Breast epithelium (tissue), 4 donors: ENCODE measurements around the gene SGO1. TPM values are rescaled to one million over a fixed set of nuclear protein-coding genes. Genes with fewer than 3 reads are reported as not detected.
A peak's percentile ranks its signal among the peaks of the same experiment; 100 is the strongest.

Experiments
- DNase-seq, 2 donors: peaks; one replicate each; pipeline ENCODE4 v3.0.0-alpha.2; 2019; ENCODE audit warnings: low spot score in 2 of 2
- H3K27ac ChIP-seq, 2 donors: fragments of 200-600 bp; sonication (generic) in 1 of 2; one replicate each; pipeline ENCODE4 v1.5.1; 2016 to 2019; ENCODE audit warnings: mild to moderate bottlenecking in 1 of 2
- H3K27me3 ChIP-seq, 2 donors: fragments of 200-600 bp; sonication (generic) in 1 of 2; one replicate each; pipeline versions ENCODE4 v1.5.1 to v1.6.0; 2017 to 2019; ENCODE audit warnings: control low read depth in 1 of 2, mild to moderate bottlenecking in 1 of 2
- H3K36me3 ChIP-seq: fragments of 200-600 bp; one replicate; pipeline ENCODE4 v1.5.1; 2019
- H3K4me1 ChIP-seq, 2 donors: fragments of 200-600 bp; sonication (generic); one replicate each; pipeline ENCODE4 v1.5.1; 2016 to 2019; ENCODE audit warnings: control low read depth in 1 of 2
- H3K4me3 ChIP-seq, 3 donors: fragments of 200-600 bp; sonication (generic); 1 replicate in 2 of 3; 2 replicates in 1 of 3; pipeline ENCODE4 v1.5.1; 2016 to 2019; ENCODE audit warnings: mild to moderate bottlenecking in 3 of 3, moderate library complexity in 2 of 3
- H3K9me3 ChIP-seq, 2 donors: fragments of 200-600 bp; sonication (generic) in 1 of 2; one replicate each; pipeline ENCODE4 v1.5.1; 2016 to 2019; ENCODE audit warnings: control low read depth in 1 of 2
- CTCF ChIP-seq, 3 donors: fragments of 450-650 bp; IDR thresholded peaks; one replicate each; pipeline ENCODE4 v1.5.1; 2016 to 2017; ENCODE audit warnings: antibody characterized with exemption in 3 of 3, mild to moderate bottlenecking in 3 of 3, moderate library complexity in 3 of 3
- POLR2A ChIP-seq: fragments of 450-650 bp; IDR thresholded peaks from one replicate; pipeline ENCODE4 v1.6.1; 2016; ENCODE audit warnings: antibody characterized with exemption, mild to moderate bottlenecking, moderate library complexity
- POLR2AphosphoS5 ChIP-seq, 3 donors: sonication (generic); formaldehyde crosslinking; IDR thresholded peaks; one replicate each; pipeline ENCODE4 v1.6.1; 2017; ENCODE audit warnings: antibody characterized with exemption in 3 of 3
- intact Hi-C: fragments of 100-400 bp; cut with DNase I; formaldehyde crosslinking; loops from one replicate; pipeline ENCODE4 v1.15.1; 2023; ENCODE audit warnings: low total_unique reads
- total RNA-seq, 3 donors: library from RNA; depleted of rRNA; stranded (reverse); fragments of >200 nt; gene quantifications; one replicate each; pipeline ENCODE4 v1.1.0, GENCODE V29; 2016

The SGO1 gene
- total RNA-seq, 3 donors from 2014 or later = 0.80 to 1.5 TPM; not detected in 1

- Histone ChIP-seq H3K27ac (no peak overlapping the region), H3K36me3 (no peaks in the 10 kb centered on the region), H3K9me3 (no peaks in the 10 kb centered on the region), H3K4me1 (no peaks in the 10 kb centered on the region), H3K4me3 (no peak overlapping the region), H3K27me3 (no peaks in the 10 kb centered on the region)
- TF ChIP-seq POLR2A = no peak
- no peak for TF ChIP-seq POLR2AphosphoS5 (IDR thresholded peaks at IDR 0.05)
- TF ChIP-seq CTCF (IDR thresholded peaks at IDR 0.05) = no peak
- intact Hi-C loops = no loop called here
- DNase-seq = no peak
These were observed 15.1 kb upstream of the SGO1 start for GRCh38 chr3:20201143-20201542.

GRCh38 chr3:20197775-20198174 lies 11.8 kb upstream of the SGO1 start:
- Histone ChIP-seq H3K36me3 (no peaks in the 10 kb centered on the region), H3K27ac (no peak overlapping the region), H3K27me3 (no peaks in the 10 kb centered on the region), H3K4me1 (no peaks in the 10 kb centered on the region), H3K9me3 (no peaks in the 10 kb centered on the region), H3K4me3 (no peak overlapping the region)
- intact Hi-C loops = no loop called here
- no peak for DNase-seq
- TF ChIP-seq POLR2A (no peak), POLR2AphosphoS5 (IDR thresholded peaks at IDR 0.05) (no peak), CTCF (IDR thresholded peaks at IDR 0.05) (no peak)

- TF ChIP-seq POLR2AphosphoS5 (IDR thresholded peaks at IDR 0.05) (no peak), CTCF (IDR thresholded peaks at IDR 0.05) (no peak), POLR2A (no peak)
- intact Hi-C loops = no loop called here
- Histone ChIP-seq H3K27ac (no peak overlapping the region), H3K9me3 (no peaks in the 10 kb centered on the region), H3K4me3 (no peak overlapping the region), H3K27me3 (no peaks in the 10 kb centered on the region), H3K36me3 (no peaks in the 10 kb centered on the region), H3K4me1 (no peaks in the 10 kb centered on the region)
- no peak for DNase-seq
These were observed 8.9 kb upstream of the SGO1 start for GRCh38 chr3:20194793-20195460.

- DNase-seq = no peak
- TF ChIP-seq POLR2A (no peak), CTCF (IDR thresholded peaks at IDR 0.05) (no peak), POLR2AphosphoS5 (IDR thresholded peaks at IDR 0.05) (no peak)
- Histone ChIP-seq H3K27me3 (no peaks in the 10 kb centered on the region), H3K9me3 (no peaks in the 10 kb centered on the region), H3K27ac (no peak overlapping the region), H3K36me3 (no peaks in the 10 kb centered on the region), H3K4me1 (no peaks in the 10 kb centered on the region), H3K4me3 (no peak overlapping the region)
- intact Hi-C loops = no loop called here
These were observed 5.0 kb upstream of the SGO1 start for GRCh38 chr3:20190991-20191390.

- Histone ChIP-seq H3K27ac (peak overlapping the region; percentile 94 to 97), H3K27me3 (no peaks in the 10 kb centered on the region), H3K4me3 (peak overlapping the region; percentile 61 to 77 (median 70)), H3K9me3 (no peaks in the 10 kb centered on the region), H3K36me3 (no peaks in the 10 kb centered on the region), H3K4me1 (no peaks in the 10 kb centered on the region)
- DNase-seq = no peak
- intact Hi-C loops = no loop called here
- TF ChIP-seq POLR2A (no peak), POLR2AphosphoS5 (IDR thresholded peaks at IDR 0.05) (no peak)
These were observed 596 bp upstream of the SGO1 start for GRCh38 chr3:20186600-20187004.
